Naive B cell (primary cell): Measurements from ENCODE around the gene SMPDL3B. TPM values are rescaled to one million over a fixed set of nuclear protein-coding genes. Genes with fewer than 3 reads are reported as not detected.

Experiments
- ATAC-seq, 2 donors: fragments of 150-1000 bp; cut with Tn5 transposase; 2 replicates each; pipeline ENCODE4 v1.10.0; 2021; ENCODE audit warnings: low read depth in 2 of 2, mild to moderate bottlenecking in 2 of 2, moderate library complexity in 2 of 2
- DNase-seq: peaks from one replicate; pipeline ENCODE4 v3.0.0; 2022
- H3K27ac Mint-ChIP-seq, 6 donors: one replicate each; pipeline ENCODE4 v1.8.0; 2020 to 2022; ENCODE audit warnings: mild to moderate bottlenecking in 6 of 6, mixed read lengths in 6 of 6, moderate library complexity in 5 of 6, inconsistent platforms in 2 of 6
- H3K27me3 Mint-ChIP-seq, 3 donors: one replicate each; pipeline ENCODE4 v1.8.0; 2021 to 2022; ENCODE audit warnings: mixed read lengths in 3 of 3, mild to moderate bottlenecking in 1 of 3
- H3K36me3 Mint-ChIP-seq, 2 donors: one replicate each; pipeline ENCODE4 v1.8.0; 2020 to 2022; ENCODE audit warnings: mixed read lengths in 2 of 2, inconsistent platforms in 1 of 2, mild to moderate bottlenecking in 1 of 2
- H3K4me1 Mint-ChIP-seq, 3 donors: one replicate each; pipeline ENCODE4 v1.8.0; 2020 to 2022; ENCODE audit warnings: mixed read lengths in 3 of 3, inconsistent platforms in 1 of 3, mild to moderate bottlenecking in 1 of 3, moderate library complexity in 1 of 3
- H3K4me3 Mint-ChIP-seq, 8 donors: one replicate each; pipeline ENCODE4 v1.8.0; 2020 to 2022; ENCODE audit warnings: mild to moderate bottlenecking in 8 of 8, mixed read lengths in 8 of 8, moderate library complexity in 8 of 8, inconsistent platforms in 2 of 8
- H3K9me3 Mint-ChIP-seq, 7 donors: one replicate each; pipeline ENCODE4 v1.8.0; 2020 to 2022; ENCODE audit warnings: mixed read lengths in 7 of 7, mild to moderate bottlenecking in 5 of 7, inconsistent platforms in 2 of 7, moderate library complexity in 1 of 7
- polyA plus RNA-seq, 6 donors: library from polyadenylated mRNA; unstranded; fragments of 300-500 nt; fragmentation: Illumina TruSeq; gene quantifications; one replicate each; pipeline ENCODE4 v1.2.3, GENCODE V29; 2021; ENCODE audit warnings: low read depth in 6 of 6

Gene SMPDL3B
- polyA plus RNA-seq, 6 donors from 2014 or later: not detected

- peaks cover 0 to 2% (median 0%) of the 10 kb centered on the region in 7 donors for H3K9me3 Mint-ChIP-seq
- DNase-seq (no peak), ATAC-seq (no peak)
- H3K4me1 Mint-ChIP-seq: no peaks in the 10 kb centered on the region
- peaks cover 0 to 14% (median 5%) of the 10 kb centered on the region in 3 donors for H3K27me3 Mint-ChIP-seq
- H3K4me3 Mint-ChIP-seq: no peak overlapping the region
- no peaks in the 10 kb centered on the region for H3K36me3 Mint-ChIP-seq
- no peak overlapping the region for H3K27ac Mint-ChIP-seq
Observed at GRCh38 chr1:27922272-27922671, 12.5 kb upstream of the SMPDL3B start.

- no peaks in the 10 kb centered on the region for H3K4me1 Mint-ChIP-seq
- H3K4me3 Mint-ChIP-seq: no peak overlapping the region
- H3K36me3 Mint-ChIP-seq: no peaks in the 10 kb centered on the region
- no peak for DNase-seq
- no peak overlapping the region for H3K27ac Mint-ChIP-seq
- no peak for ATAC-seq
- H3K27me3 Mint-ChIP-seq: peaks cover 0 to 11% (median 2%) of the 10 kb centered on the region in 3 donors
- no peaks in the 10 kb centered on the region for H3K9me3 Mint-ChIP-seq
Observed at GRCh38 chr1:27928216-27928954, 6.4 kb upstream of the SMPDL3B start.

GRCh38 chr1:27931184-27931583 is 3.6 kb upstream of the SMPDL3B start:
- peaks cover 14 to 23% (median 22%) of the 10 kb centered on the region in 3 donors for H3K27me3 Mint-ChIP-seq
- no peaks in the 10 kb centered on the region for H3K9me3 Mint-ChIP-seq
- H3K27ac Mint-ChIP-seq: no peak overlapping the region
- H3K36me3 Mint-ChIP-seq: no peaks in the 10 kb centered on the region
- DNase-seq: no peak
- ATAC-seq: no peak
- no peak overlapping the region for H3K4me3 Mint-ChIP-seq
- H3K4me1 Mint-ChIP-seq: peaks cover 7 to 15% (median 12%) of the 10 kb centered on the region in 3 donors

- Mint-ChIP-seq H3K36me3 (no peaks in the 10 kb centered on the region), H3K9me3 (no peaks in the 10 kb centered on the region), H3K27me3 (peaks cover 14 to 23% (median 22%) of the 10 kb centered on the region in 3 donors), H3K27ac (no peak overlapping the region), H3K4me3 (no peak overlapping the region), H3K4me1 (peaks cover 7 to 15% (median 12%) of the 10 kb centered on the region in 3 donors)
- no peak for DNase-seq
- no peak for ATAC-seq
Observed at GRCh38 chr1:27931759-27932158, 3.0 kb upstream of the SMPDL3B start.

DNA sequence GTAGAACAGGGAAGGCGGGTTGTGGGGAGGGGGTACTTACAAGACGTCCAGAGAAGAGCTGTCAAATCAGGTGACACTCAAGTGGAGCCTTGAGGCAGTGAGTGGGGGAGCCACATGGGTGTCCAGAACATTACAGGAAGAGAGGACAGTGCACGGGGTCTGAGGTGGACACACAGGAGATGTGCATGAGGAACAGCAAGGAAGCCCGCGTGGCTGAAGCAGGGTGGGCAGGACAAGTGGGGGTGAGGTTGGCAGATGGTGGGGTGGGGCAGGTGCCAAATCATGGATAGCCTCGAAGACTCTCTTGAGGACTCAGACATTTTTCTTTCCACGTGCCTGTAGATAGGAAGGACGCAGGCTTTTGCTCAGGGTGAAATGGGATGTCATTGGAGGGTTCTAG is 921 bp downstream of the SMPDL3B start:
- H3K4me1 Mint-ChIP-seq: peaks cover 12 to 24% (median 20%) of the 10 kb centered on the region in 3 donors
- DNase-seq (no peak), ATAC-seq (no peak)
- peaks cover 14 to 22% (median 17%) of the 10 kb centered on the region in 3 donors for H3K27me3 Mint-ChIP-seq
- no peak overlapping the region for H3K27ac Mint-ChIP-seq
- H3K4me3 Mint-ChIP-seq: peak overlapping the region in 1 of 8 donors; percentile 30
- H3K9me3 Mint-ChIP-seq: no peaks in the 10 kb centered on the region
- H3K36me3 Mint-ChIP-seq: no peaks in the 10 kb centered on the region

DNA sequence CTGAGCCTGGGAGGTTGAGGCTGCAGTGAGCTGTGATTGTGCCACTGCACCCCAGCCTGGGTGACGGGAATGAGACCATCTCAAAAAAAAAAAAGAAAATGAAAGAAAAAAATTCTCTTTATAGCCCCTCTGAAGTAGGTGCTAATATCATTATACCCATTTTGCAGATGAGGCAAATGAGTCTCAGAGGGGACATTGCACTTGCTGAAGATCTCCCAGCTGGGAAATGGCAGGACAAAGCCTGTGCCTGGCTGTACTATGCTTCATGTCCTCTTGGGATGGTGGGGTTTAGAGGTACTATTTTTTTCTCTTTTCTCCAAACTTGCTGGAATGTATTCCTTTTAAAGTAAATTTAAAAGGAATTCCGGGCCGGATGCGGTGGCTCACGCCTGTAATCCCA is 1.6 kb downstream of the SMPDL3B start:
- Mint-ChIP-seq H3K27ac (no peak overlapping the region), H3K9me3 (no peaks in the 10 kb centered on the region), H3K4me3 (no peak overlapping the region), H3K27me3 (peaks cover 14 to 22% (median 17%) of the 10 kb centered on the region in 3 donors), H3K4me1 (peaks cover 12 to 25% (median 20%) of the 10 kb centered on the region in 3 donors), H3K36me3 (no peaks in the 10 kb centered on the region)
- no peak for ATAC-seq
- DNase-seq: no peak

DNA sequence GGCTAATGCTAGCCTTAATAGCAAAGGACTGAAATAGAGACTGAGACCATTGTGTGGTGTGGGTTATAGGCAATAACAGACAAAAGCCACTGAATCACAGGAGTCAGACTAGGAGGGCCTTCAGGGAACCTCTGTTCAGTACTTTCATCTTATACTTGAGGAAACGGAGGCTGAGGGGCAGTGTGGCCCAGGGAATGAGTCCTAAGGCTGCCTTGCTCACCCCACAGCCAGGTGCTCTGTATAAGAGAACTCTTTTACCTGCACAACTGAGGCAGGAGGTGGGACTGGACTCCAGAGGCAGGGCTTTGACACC is 2.7 kb downstream of the SMPDL3B start:
- H3K4me3 Mint-ChIP-seq: no peak overlapping the region
- H3K36me3 Mint-ChIP-seq: no peaks in the 10 kb centered on the region
- DNase-seq (no peak), ATAC-seq (no peak)
- no peak overlapping the region for H3K27ac Mint-ChIP-seq
- H3K27me3 Mint-ChIP-seq: peaks cover 14 to 22% (median 16%) of the 10 kb centered on the region in 3 donors
- peaks cover 12 to 25% (median 20%) of the 10 kb centered on the region in 3 donors for H3K4me1 Mint-ChIP-seq
- H3K9me3 Mint-ChIP-seq: no peaks in the 10 kb centered on the region

- DNase-seq (no peak), ATAC-seq (no peak)
- H3K27ac Mint-ChIP-seq: peak overlapping the region in 1 of 6 donors; percentile 42
- no peaks in the 10 kb centered on the region for H3K9me3 Mint-ChIP-seq
- H3K36me3 Mint-ChIP-seq: no peaks in the 10 kb centered on the region
- H3K4me3 Mint-ChIP-seq: no peak overlapping the region
- H3K4me1 Mint-ChIP-seq: peaks cover 12 to 25% (median 20%) of the 10 kb centered on the region in 3 donors
- H3K27me3 Mint-ChIP-seq: peaks cover 12 to 19% (median 14%) of the 10 kb centered on the region in 3 donors
Observed at GRCh38 chr1:27938488-27938887, 3.7 kb downstream of the SMPDL3B start.

GRCh38 chr1:27940297-27940696 is 5.5 kb downstream of the SMPDL3B start:
- DNase-seq (peak; percentile 35), ATAC-seq (peak; percentile 89 to 90)
- no peak overlapping the region for H3K4me3 Mint-ChIP-seq
- no peaks in the 10 kb centered on the region for H3K36me3 Mint-ChIP-seq
- peak overlapping the region in 1 of 6 donors; percentile 14 for H3K27ac Mint-ChIP-seq
- no peaks in the 10 kb centered on the region for H3K9me3 Mint-ChIP-seq
- H3K4me1 Mint-ChIP-seq: peaks cover 8 to 14% (median 12%) of the 10 kb centered on the region in 3 donors
- H3K27me3 Mint-ChIP-seq: peaks cover 8% of the 10 kb centered on the region in 3 donors

DNA sequence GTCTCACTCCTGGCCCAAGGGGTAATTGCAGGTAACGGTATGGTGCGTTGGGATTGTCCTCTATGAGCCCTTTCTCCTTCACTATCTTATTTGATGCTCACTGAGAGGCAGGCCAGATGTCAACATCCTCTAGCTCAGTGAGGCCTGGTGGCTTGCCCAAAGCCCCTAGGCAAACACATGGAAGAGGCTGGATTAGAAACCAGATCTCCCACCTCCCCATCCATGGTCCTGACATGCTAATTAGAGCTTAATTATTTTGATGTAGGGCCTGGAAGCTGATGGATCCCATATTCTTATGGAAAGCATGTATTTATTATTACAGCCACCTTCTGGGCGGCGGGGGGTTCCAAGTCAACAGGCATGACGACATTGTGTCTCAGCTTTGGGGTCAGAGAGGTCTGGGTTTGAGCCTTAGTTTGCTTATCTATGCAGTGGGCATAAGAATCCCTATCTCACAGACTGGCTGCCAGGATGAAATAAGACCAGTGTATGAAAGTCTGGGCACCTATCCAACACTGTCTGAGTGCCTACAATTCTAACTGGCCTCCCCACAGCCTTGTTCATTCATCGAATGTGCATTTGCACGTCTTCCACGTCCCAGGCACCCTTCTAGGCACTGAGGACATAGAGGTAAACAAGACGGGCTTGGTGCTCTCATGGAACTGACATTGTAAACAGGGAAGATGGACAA is 6.2 kb downstream of the SMPDL3B start:
- peaks cover under 1 to 1% (median under 1%) of the 10 kb centered on the region in 3 donors for H3K27me3 Mint-ChIP-seq
- peak overlapping the region in 1 of 8 donors; percentile 48 for H3K4me3 Mint-ChIP-seq
- peak overlapping the region in 3 of 6 donors; percentile 30 to 86 (median 44) for H3K27ac Mint-ChIP-seq
- no peaks in the 10 kb centered on the region for H3K36me3 Mint-ChIP-seq
- DNase-seq (no peak), ATAC-seq (no peak)
- H3K4me1 Mint-ChIP-seq: peaks cover 5 to 10% (median 8%) of the 10 kb centered on the region in 3 donors
- no peaks in the 10 kb centered on the region for H3K9me3 Mint-ChIP-seq

DNA sequence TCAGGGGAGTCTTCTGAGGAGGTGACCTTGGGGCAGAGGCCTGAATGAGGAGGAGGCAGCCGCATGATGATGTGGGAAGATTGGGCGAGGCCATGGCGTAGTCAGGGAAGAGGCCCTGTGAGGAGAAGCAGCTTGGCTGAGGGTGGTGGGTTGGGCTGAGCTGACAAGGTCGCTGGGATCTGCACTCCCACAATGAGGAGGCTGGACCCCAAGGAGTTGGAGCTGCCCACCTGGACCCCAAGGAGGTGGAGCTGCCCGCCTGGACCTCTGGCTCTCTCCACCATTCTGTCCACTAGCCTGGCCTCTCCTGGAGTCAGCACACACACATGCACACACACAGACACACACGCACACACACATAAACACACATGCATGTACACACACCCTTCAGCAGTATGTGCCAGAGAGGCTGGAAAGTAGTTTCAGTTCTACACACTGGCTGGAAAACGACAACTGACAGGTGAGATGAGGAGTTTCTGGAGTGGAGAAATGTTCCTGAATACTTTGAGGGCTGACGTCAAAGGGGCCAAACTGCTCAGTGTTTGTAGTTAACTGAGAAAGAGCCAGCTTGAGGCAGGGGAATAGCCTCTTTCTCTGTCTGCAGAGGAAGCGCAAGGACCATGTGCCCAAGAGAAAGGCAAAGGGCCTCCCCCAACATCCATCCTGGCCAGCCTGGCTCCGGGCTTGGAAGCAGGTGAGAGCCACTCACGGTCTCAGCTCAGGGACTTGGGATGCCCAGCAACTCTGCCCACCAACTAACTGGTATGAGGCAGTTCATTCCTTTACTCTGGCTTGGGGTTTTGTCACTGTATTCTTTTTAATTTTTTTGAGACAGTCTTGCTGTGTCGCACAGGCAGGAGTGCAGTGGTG is 7.1 kb downstream of the SMPDL3B start:
- Mint-ChIP-seq H3K27ac (peak overlapping the region in 1 of 6 donors; percentile 86), H3K9me3 (no peaks in the 10 kb centered on the region)

DNA sequence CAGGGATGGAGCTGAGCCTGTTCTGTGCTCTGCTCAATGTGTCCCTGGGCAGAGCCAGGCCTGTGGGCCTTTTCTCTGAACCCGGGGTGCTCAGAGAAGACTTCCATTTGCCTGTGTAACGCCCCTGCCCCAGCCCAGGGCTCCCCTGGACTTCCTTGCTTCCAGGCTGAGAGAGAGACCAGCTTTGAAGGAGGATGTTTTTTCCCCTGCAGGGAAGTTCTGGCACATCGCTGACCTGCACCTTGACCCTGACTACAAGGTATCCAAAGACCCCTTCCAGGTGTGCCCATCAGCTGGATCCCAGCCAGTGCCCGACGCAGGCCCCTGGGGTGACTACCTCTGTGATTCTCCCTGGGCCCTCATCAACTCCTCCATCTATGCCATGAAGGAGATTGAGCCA is 10.2 kb downstream of the SMPDL3B start:
- Mint-ChIP-seq H3K9me3 (no peaks in the 10 kb centered on the region), H3K27me3 (no peaks in the 10 kb centered on the region), H3K36me3 (no peaks in the 10 kb centered on the region), H3K4me3 (no peak overlapping the region), H3K4me1 (peaks cover 3 to 8% (median 6%) of the 10 kb centered on the region in 3 donors), H3K27ac (no peak overlapping the region)
- no peak for ATAC-seq
- no peak for DNase-seq

More for the DNA sequence above, 7.1 kb downstream of the SMPDL3B start:
- H3K27me3 Mint-ChIP-seq: no peaks in the 10 kb centered on the region
- DNase-seq (no peak), ATAC-seq (no peak)
- no peak overlapping the region for H3K4me3 Mint-ChIP-seq
- H3K4me1 Mint-ChIP-seq: peaks cover 5 to 10% (median 8%) of the 10 kb centered on the region in 3 donors
- no peaks in the 10 kb centered on the region for H3K36me3 Mint-ChIP-seq

GRCh38 chr1:27949027-27949426 is 14.2 kb downstream of the SMPDL3B start:
- DNase-seq (no peak), ATAC-seq (no peak)
- H3K4me1 Mint-ChIP-seq: no peaks in the 10 kb centered on the region
- H3K36me3 Mint-ChIP-seq: no peaks in the 10 kb centered on the region
- H3K9me3 Mint-ChIP-seq: no peaks in the 10 kb centered on the region
- no peaks in the 10 kb centered on the region for H3K27me3 Mint-ChIP-seq
- no peak overlapping the region for H3K27ac Mint-ChIP-seq
- H3K4me3 Mint-ChIP-seq: no peak overlapping the region
